Measurements from ENCODE around the gene BICRA. TPM values are rescaled to one million over a fixed set of nuclear protein-coding genes. Genes with fewer than 3 reads are reported as not detected.
A peak's percentile ranks its signal among the peaks of the same experiment; 100 is the strongest.
"Not testable (repeated sequence)": the region's sequence is repeated elsewhere in the genome, so short reads cannot be mapped to it uniquely, and the experiment has no call there.

Gene BICRA
- total RNA-seq, 1 experiment from 2014 or later = 0.34 TPM

GRCh38 chr19:47719047-47719859 is 110.3 kb downstream of the BICRA start:
- DNase-seq (ENCODE audit: low read depth) = peak; percentile 64
- in situ Hi-C loops (cut with HindIII; ENCODE audit: low pct_unique_long_range_greater_than_20kb, low sequenced_read_pairs) = no loop called here

GRCh38 chr19:47720669-47721422 is 111.9 kb downstream of the BICRA start:
- in situ Hi-C loops (cut with HindIII; ENCODE audit: low pct_unique_long_range_greater_than_20kb, low sequenced_read_pairs) = no loop called here
- no peak for DNase-seq (ENCODE audit: low read depth)

GRCh38 chr19:47723581-47723940 is 114.6 kb downstream of the BICRA start:
- in situ Hi-C loops (cut with HindIII; ENCODE audit: low pct_unique_long_range_greater_than_20kb, low sequenced_read_pairs) = no loop called here
- DNase-seq (ENCODE audit: low read depth) = peak; percentile 85

- in situ Hi-C loops (cut with HindIII; ENCODE audit: low pct_unique_long_range_greater_than_20kb, low sequenced_read_pairs) = no loop called here
- no peak for DNase-seq (ENCODE audit: low read depth)
Measured at GRCh38 chr19:47725759-47726401, 116.9 kb downstream of the BICRA start.

GRCh38 chr19:47726467-47726866 is 117.5 kb downstream of the BICRA start:
- DNase-seq (ENCODE audit: low read depth) = peak; percentile 44
- in situ Hi-C loops (cut with HindIII; ENCODE audit: low pct_unique_long_range_greater_than_20kb, low sequenced_read_pairs) = no loop called here

GRCh38 chr19:47728295-47728694 is 119.4 kb downstream of the BICRA start:
- in situ Hi-C loops (cut with HindIII; ENCODE audit: low pct_unique_long_range_greater_than_20kb, low sequenced_read_pairs); DNase-seq (ENCODE audit: low read depth): not testable (repeated sequence)

- in situ Hi-C loops (cut with HindIII; ENCODE audit: low pct_unique_long_range_greater_than_20kb, low sequenced_read_pairs) = no loop called here
Measured at GRCh38 chr19:47729468-47729798, 120.5 kb downstream of the BICRA start.

GRCh38 chr19:47729799-47730520 is 121.0 kb downstream of the BICRA start:
- peak; percentile 83 for DNase-seq (ENCODE audit: low read depth)
- in situ Hi-C loops (cut with HindIII; ENCODE audit: low pct_unique_long_range_greater_than_20kb, low sequenced_read_pairs) = no loop called here

More at GRCh38 chr19:47729468-47729798, 120.5 kb downstream of the BICRA start:
- peak; percentile 90 for DNase-seq (ENCODE audit: low read depth)

- in situ Hi-C loops (cut with HindIII; ENCODE audit: low pct_unique_long_range_greater_than_20kb, low sequenced_read_pairs) = no loop called here
- no peak for DNase-seq (ENCODE audit: low read depth)
Measured at GRCh38 chr19:47730521-47730889, 121.6 kb downstream of the BICRA start.

GRCh38 chr19:47730910-47731309 is 122.0 kb downstream of the BICRA start:
- DNase-seq (ENCODE audit: low read depth) = no peak
- in situ Hi-C loops (cut with HindIII; ENCODE audit: low pct_unique_long_range_greater_than_20kb, low sequenced_read_pairs) = no loop called here

- DNase-seq (ENCODE audit: low read depth) = no peak
- in situ Hi-C loops (cut with HindIII; ENCODE audit: low pct_unique_long_range_greater_than_20kb, low sequenced_read_pairs) = no loop called here
Measured at GRCh38 chr19:47735131-47735530, 126.2 kb downstream of the BICRA start.

GRCh38 chr19:47740866-47741519 is 132.1 kb downstream of the BICRA start:
- in situ Hi-C loops (cut with HindIII; ENCODE audit: low pct_unique_long_range_greater_than_20kb, low sequenced_read_pairs) = no loop called here
- DNase-seq (ENCODE audit: low read depth) = no peak

- DNase-seq (ENCODE audit: low read depth) = no peak
- in situ Hi-C loops (cut with HindIII; ENCODE audit: low pct_unique_long_range_greater_than_20kb, low sequenced_read_pairs) = no loop called here
Measured at GRCh38 chr19:47741544-47742140, 132.7 kb downstream of the BICRA start.

GRCh38 chr19:47742634-47743033 is 133.7 kb downstream of the BICRA start:
- no peak for DNase-seq (ENCODE audit: low read depth)
- in situ Hi-C loops (cut with HindIII; ENCODE audit: low pct_unique_long_range_greater_than_20kb, low sequenced_read_pairs) = no loop called here

GRCh38 chr19:47745010-47745901 is 136.3 kb downstream of the BICRA start, which contains the start of gene NOP53:
Gene NOP53, plus strand, starts transcription at chr19:47745546. Its CDS starts 14 bp downstream, at chr19:47745560.
- in situ Hi-C loops (cut with HindIII; ENCODE audit: low pct_unique_long_range_greater_than_20kb, low sequenced_read_pairs) = no loop called here
- DNase-seq (ENCODE audit: low read depth) = peak; percentile 97

GRCh38 chr19:47746129-47746528 is 137.2 kb downstream of the BICRA start:
- in situ Hi-C loops (cut with HindIII; ENCODE audit: low pct_unique_long_range_greater_than_20kb, low sequenced_read_pairs); DNase-seq (ENCODE audit: low read depth): not testable (repeated sequence)

- DNase-seq (ENCODE audit: low read depth) = no peak
- in situ Hi-C loops (cut with HindIII; ENCODE audit: low pct_unique_long_range_greater_than_20kb, low sequenced_read_pairs) = no loop called here
Measured at GRCh38 chr19:47749326-47749725, 140.4 kb downstream of the BICRA start.

Data from Caki2 (cell line).